H9 (cell line): ENCODE results near the gene PTPRN2. TPM values are rescaled to one million over a fixed set of nuclear protein-coding genes. Genes with fewer than 3 reads are reported as not detected.

Experiments
- DNase-seq: peaks from one replicate; pipeline ENCODE4 v3.0.0-alpha.2; 2017
- H2AFZ ChIP-seq: one replicate; pipeline ENCODE4 v1.6.1; 2013; ENCODE audit warnings: mild to moderate bottlenecking, low read length, control low read depth, moderate library complexity
- H2AK5ac ChIP-seq: 2 replicates; pipeline ENCODE4 v1.6.1; 2013; ENCODE audit warnings: low read length, control low read depth, mixed read lengths; ENCODE audit not compliant: insufficient read length
- H2BK120ac ChIP-seq: one replicate; pipeline ENCODE4 v1.6.1; 2013; ENCODE audit warnings: low read depth, mild to moderate bottlenecking, low read length, control low read depth, inconsistent platforms; ENCODE audit not compliant: poor library complexity, severe bottlenecking
- H2BK12ac ChIP-seq: 2 replicates; pipeline ENCODE4 v1.6.1; 2013; ENCODE audit warnings: low read length, control low read depth, mixed read lengths, low read depth; ENCODE audit not compliant: insufficient read length
- H2BK15ac ChIP-seq: 2 replicates; pipeline ENCODE4 v1.6.1; 2013; ENCODE audit warnings: low read depth, low read length, control low read depth
- H2BK20ac ChIP-seq: one replicate; pipeline ENCODE4 v1.6.1; 2013; ENCODE audit warnings: low read depth, mild to moderate bottlenecking, low read length, control low read depth, inconsistent platforms; ENCODE audit not compliant: poor library complexity, severe bottlenecking
- H2BK5ac ChIP-seq: 2 replicates; pipeline ENCODE4 v1.6.1; 2013; ENCODE audit warnings: low read length, control low read depth, mixed read lengths; ENCODE audit not compliant: insufficient read length
- H3K14ac ChIP-seq: 2 replicates; pipeline ENCODE4 v1.6.1; 2013; ENCODE audit warnings: low read length, control low read depth; ENCODE audit not compliant: insufficient read depth
- H3K18ac ChIP-seq: 2 replicates; pipeline ENCODE4 v1.6.1; 2013; ENCODE audit warnings: low read depth, mild to moderate bottlenecking, mixed read lengths, low read length, control low read depth; ENCODE audit not compliant: insufficient read length
- H3K23ac ChIP-seq: 2 replicates; pipeline ENCODE4 v1.6.1; 2013; ENCODE audit warnings: low read length, control low read depth, mixed read lengths, low read depth; ENCODE audit not compliant: insufficient read length
- H3K23me2 ChIP-seq: 2 replicates; pipeline ENCODE4 v1.6.1; 2013; ENCODE audit warnings: low read depth, mild to moderate bottlenecking, mixed read lengths, low read length, control low read depth; ENCODE audit not compliant: insufficient read length, poor library complexity, severe bottlenecking
- H3K27ac ChIP-seq: 2 replicates; pipeline ENCODE4 v1.5.1; 2013; ENCODE audit warnings: low read length, control low read depth, mixed read lengths, low read depth; ENCODE audit not compliant: insufficient read length
- H3K27me3 ChIP-seq: 2 replicates; pipeline ENCODE4 v1.6.1; 2013; ENCODE audit warnings: low read length, control low read depth, inconsistent platforms; ENCODE audit not compliant: insufficient read depth
- H3K4ac ChIP-seq: 2 replicates; pipeline ENCODE4 v1.6.1; 2013; ENCODE audit warnings: low read depth, mild to moderate bottlenecking, control low read depth, inconsistent platforms, low read length, moderate library complexity
- H3K4me1 ChIP-seq: 2 replicates; pipeline ENCODE4 v1.6.1; 2013; ENCODE audit warnings: low read length, control low read depth, inconsistent platforms; ENCODE audit not compliant: insufficient read depth
- H3K4me2 ChIP-seq: 2 replicates; pipeline ENCODE4 v1.6.1; 2013; ENCODE audit warnings: low read length, control low read depth, mixed read lengths; ENCODE audit not compliant: insufficient read length, insufficient read depth
- H3K56ac ChIP-seq: 2 replicates; pipeline ENCODE4 v1.6.1; 2013; ENCODE audit warnings: low read depth, mild to moderate bottlenecking, mixed read lengths, low read length, control low read depth; ENCODE audit not compliant: insufficient read length
- H3K79me1 ChIP-seq: 2 replicates; pipeline ENCODE4 v1.6.1; 2013; ENCODE audit warnings: low read depth, mild to moderate bottlenecking, moderate library complexity, low read length, control low read depth, inconsistent platforms; ENCODE audit not compliant: insufficient read depth, poor library complexity, severe bottlenecking
- H3K79me2 ChIP-seq: 2 replicates; pipeline ENCODE4 v1.6.1; 2013; ENCODE audit warnings: low read length, control low read depth, inconsistent platforms; ENCODE audit not compliant: insufficient read depth
- H3K9ac ChIP-seq: 2 replicates; pipeline ENCODE4 v1.6.1; 2013; ENCODE audit warnings: low read length, control low read depth, mixed read lengths; ENCODE audit not compliant: insufficient read length; ENCODE audit errors: extremely low read depth
- H3K9me3 ChIP-seq: one replicate; pipeline ENCODE4 v1.6.1; 2013; ENCODE audit warnings: low read depth, low read length, inconsistent platforms; ENCODE audit not compliant: control insufficient read depth
- H3T11ph ChIP-seq: one replicate; pipeline ENCODE4 v1.6.1; 2013; ENCODE audit warnings: mild to moderate bottlenecking, low read length, control low read depth, inconsistent platforms
- H4K20me1 ChIP-seq: one replicate; pipeline ENCODE4 v1.6.1; 2013; ENCODE audit not compliant: control insufficient read depth, insufficient read length, insufficient read depth
- H4K5ac ChIP-seq: 2 replicates; pipeline ENCODE4 v1.6.1; 2013; ENCODE audit warnings: low read depth, mild to moderate bottlenecking, mixed read lengths, low read length, control low read depth; ENCODE audit not compliant: insufficient read length
- H4K8ac ChIP-seq: replicated peaks from 2 replicates; pipeline ENCODE4 v1.6.1; 2013; ENCODE audit warnings: low read length, control low read depth, mixed read lengths, low read depth; ENCODE audit not compliant: insufficient read length
- H4K91ac ChIP-seq: 2 replicates; pipeline ENCODE4 v1.6.1; 2013; ENCODE audit warnings: low read depth, mild to moderate bottlenecking, moderate library complexity, mixed read lengths, low read length, control low read depth; ENCODE audit not compliant: insufficient read length
- H3K27ac Mint-ChIP-seq, 3 experiments: 2 replicates in 2 of 3; 3 replicates in 1 of 3; pipeline ENCODE4 v1.8.0; 2020 to 2021; ENCODE audit warnings: mixed read lengths in 3 of 3, mild to moderate bottlenecking in 1 of 3, moderate library complexity in 1 of 3
- H3K27me3 Mint-ChIP-seq: 2 replicates; pipeline ENCODE4 v1.8.0; 2021; ENCODE audit warnings: low read depth, mild to moderate bottlenecking, moderate library complexity, mixed read lengths
- H3K36me3 Mint-ChIP-seq, 3 experiments: 2 replicates in 2 of 3; 3 replicates in 1 of 3; pipeline ENCODE4 v1.8.0; 2020 to 2021; ENCODE audit warnings: low read depth in 3 of 3, mixed read lengths in 3 of 3; ENCODE audit not compliant: insufficient read depth in 1 of 3
- H3K4me1 Mint-ChIP-seq, 2 experiments: 2 replicates each; pipeline ENCODE4 v1.8.0; 2020; ENCODE audit warnings: mixed read lengths in 2 of 2
- H3K4me3 Mint-ChIP-seq, 2 experiments: 2 replicates in 1 of 2; 3 replicates in 1 of 2; pipeline ENCODE4 v1.8.0; 2020 to 2021; ENCODE audit warnings: mild to moderate bottlenecking in 2 of 2, mixed read lengths in 2 of 2, moderate library complexity in 1 of 2
- H3K9me3 Mint-ChIP-seq, 2 experiments: 2 replicates in 1 of 2; 3 replicates in 1 of 2; pipeline ENCODE4 v1.8.0; 2020; ENCODE audit warnings: mild to moderate bottlenecking in 2 of 2, mixed read lengths in 2 of 2, moderate library complexity in 1 of 2
- WGBS: extraction: QIAGEN DNeasy Blood & Tissue Kit; methylation state at CpG from one replicate; pipeline ENCODE4 v1.1.7; 2013; ENCODE audit warnings: missing lambda C conversion rate, low lambda C conversion rate, mixed read lengths; ENCODE audit not compliant: insufficient read length; ENCODE audit errors: extremely low coverage; 5-methylcytosine and 5-hydroxymethylcytosine counted together
- total RNA-seq: library from RNA; stranded (reverse); gene quantifications from 2 replicates; pipeline ENCODE4 v1.2.1, GENCODE V29; 2021
- TF ChIP-seq, protein P1 (sequence below): fragments of 200-600 bp; sonication (generic); conservative IDR thresholded peaks from 3 replicates; pipeline ENCODE4 v1.8.0; 2021; ENCODE audit warnings: antibody characterized with exemption, mild to moderate bottlenecking

The PTPRN2 gene
- total RNA-seq, 1 experiment from 2014 or later: 5.2 TPM

DNA sequence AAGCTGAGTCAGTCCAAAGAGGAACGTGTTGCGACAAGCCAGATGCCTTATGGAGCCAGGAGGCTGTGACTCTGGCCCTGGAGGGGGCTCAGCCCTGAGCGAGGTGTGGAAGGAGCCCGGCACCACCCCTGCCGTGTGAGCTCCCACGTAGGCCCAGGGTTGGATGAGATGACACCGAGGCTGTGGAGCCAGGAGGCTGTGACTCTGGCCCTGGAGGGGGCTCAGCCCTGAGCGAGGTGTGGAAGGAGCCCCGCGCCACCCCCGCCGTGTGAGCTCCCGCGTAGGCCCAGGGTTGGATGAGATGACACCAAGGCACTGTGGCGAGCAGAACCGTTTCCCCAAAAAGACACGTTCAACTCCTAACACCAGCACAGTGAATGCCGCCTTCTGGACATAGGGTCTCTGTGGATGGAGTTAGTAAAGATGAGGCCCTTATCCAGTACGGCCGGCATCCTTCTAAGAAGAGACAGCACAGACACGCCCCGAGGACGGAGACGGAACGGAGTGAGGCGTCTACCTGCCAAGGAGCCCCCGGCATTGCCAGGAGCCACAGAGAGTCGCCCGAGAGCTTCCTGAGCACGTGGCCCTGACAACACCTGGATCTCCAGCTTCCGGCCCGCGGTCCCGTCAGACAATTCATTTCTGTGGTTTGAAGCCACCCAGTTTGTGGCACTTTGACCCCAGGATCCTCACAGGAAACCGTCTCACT is 778.3 kb downstream of the PTPRN2 start:
- H3K9me3 Mint-ChIP-seq: peaks cover 28 to 31% of the 10 kb centered on the region in 2 experiments
- Histone ChIP-seq H2AK5ac (no peak overlapping the region), H2AFZ (no peak overlapping the region), H2BK20ac (no peak overlapping the region), H3K79me2 (no peaks in the 10 kb centered on the region), H3K27ac (no peak overlapping the region), H4K91ac (no peak overlapping the region), H3K4me2 (no peak overlapping the region), H3K79me1 (no peaks in the 10 kb centered on the region), H3K4me1 (no peaks in the 10 kb centered on the region), H3K18ac (no peak overlapping the region), H3K56ac (no peak overlapping the region), H4K8ac (no peak overlapping the region), H4K20me1 (no peaks in the 10 kb centered on the region), H3K14ac (no peak overlapping the region), H2BK15ac (no peak overlapping the region), H3K4ac (no peak overlapping the region), H4K5ac (no peak overlapping the region), H3K9ac (no peak overlapping the region), H2BK5ac (no peak overlapping the region), H2BK120ac (no peak overlapping the region), H3K9me3 (peaks cover 19% of the 10 kb centered on the region), H3T11ph (no peak overlapping the region), H2BK12ac (no peak overlapping the region), H3K23me2 (no peaks in the 10 kb centered on the region), H3K23ac (no peak overlapping the region), H3K27me3 (no peaks in the 10 kb centered on the region)
- no peak overlapping the region for H3K4me3 Mint-ChIP-seq
- H3K4me1 Mint-ChIP-seq: peaks cover 20 to 24% of the 10 kb centered on the region in 2 experiments
- DNase-seq: no peak
- peaks cover 15 to 28% (median 21%) of the 10 kb centered on the region in 3 experiments for H3K36me3 Mint-ChIP-seq
- WGBS: no CpG with 5 or more reads among the region's 35 CpGs
- TF ChIP-seq, protein P1, sequence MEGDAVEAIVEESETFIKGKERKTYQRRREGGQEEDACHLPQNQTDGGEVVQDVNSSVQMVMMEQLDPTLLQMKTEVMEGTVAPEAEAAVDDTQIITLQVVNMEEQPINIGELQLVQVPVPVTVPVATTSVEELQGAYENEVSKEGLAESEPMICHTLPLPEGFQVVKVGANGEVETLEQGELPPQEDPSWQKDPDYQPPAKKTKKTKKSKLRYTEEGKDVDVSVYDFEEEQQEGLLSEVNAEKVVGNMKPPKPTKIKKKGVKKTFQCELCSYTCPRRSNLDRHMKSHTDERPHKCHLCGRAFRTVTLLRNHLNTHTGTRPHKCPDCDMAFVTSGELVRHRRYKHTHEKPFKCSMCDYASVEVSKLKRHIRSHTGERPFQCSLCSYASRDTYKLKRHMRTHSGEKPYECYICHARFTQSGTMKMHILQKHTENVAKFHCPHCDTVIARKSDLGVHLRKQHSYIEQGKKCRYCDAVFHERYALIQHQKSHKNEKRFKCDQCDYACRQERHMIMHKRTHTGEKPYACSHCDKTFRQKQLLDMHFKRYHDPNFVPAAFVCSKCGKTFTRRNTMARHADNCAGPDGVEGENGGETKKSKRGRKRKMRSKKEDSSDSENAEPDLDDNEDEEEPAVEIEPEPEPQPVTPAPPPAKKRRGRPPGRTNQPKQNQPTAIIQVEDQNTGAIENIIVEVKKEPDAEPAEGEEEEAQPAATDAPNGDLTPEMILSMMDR: no peak
- no peak overlapping the region for H3K27ac Mint-ChIP-seq
- H3K27me3 Mint-ChIP-seq: peaks cover 5% of the 10 kb centered on the region
